Prostate gland (tissue), 2 donors: ENCODE measurements around the gene MKRN2. TPM values are rescaled to one million over a fixed set of nuclear protein-coding genes. Genes with fewer than 3 reads are reported as not detected.

Experiments used
- DNase-seq: peaks from one replicate; pipeline ENCODE4 v3.0.0-alpha.2; 2019; ENCODE audit warnings: low spot score
- H3K27ac ChIP-seq, 2 donors: fragments of 200-600 bp; sonication (generic); 2 replicates each; pipeline ENCODE4 v1.5.1; 2017 to 2019
- H3K27me3 ChIP-seq: fragments of 200-600 bp; sonication (generic); replicated peaks from 2 replicates; pipeline ENCODE4 v1.5.1; 2019; ENCODE audit not compliant: insufficient read depth
- H3K36me3 ChIP-seq, 2 donors: fragments of 200-600 bp; sonication (generic); 1 replicate in 1 of 2; 2 replicates in 1 of 2; pipeline versions ENCODE4 v1.5.1 to v1.8.1; 2017 to 2019
- H3K4me1 ChIP-seq: fragments of 200-600 bp; sonication (generic); replicated peaks from 2 replicates; pipeline ENCODE4 v1.5.1; 2019
- H3K4me3 ChIP-seq, 2 donors: fragments of 200-600 bp; sonication (generic); 2 replicates each; pipeline ENCODE4 v1.5.1; 2017 to 2019
- H3K9me3 ChIP-seq: fragments of 200-600 bp; sonication (generic); 2 replicates; pipeline ENCODE4 v1.5.1; 2017
- CTCF ChIP-seq, 4 experiments: fragments of 200-600 bp in 2 of 4; fragments of 450-650 bp in 2 of 4; sonication (generic) in 2 of 4; IDR thresholded peaks; 1 replicate in 3 of 4; 2 replicates in 1 of 4; pipeline ENCODE4 v1.5.1; 2016 to 2019; ENCODE audit warnings: antibody characterized with exemption in 4 of 4, mild to moderate bottlenecking in 2 of 4, moderate library complexity in 2 of 4
- POLR2A ChIP-seq: fragments of 450-650 bp; IDR thresholded peaks from one replicate; pipeline ENCODE4 v1.6.1; 2016; ENCODE audit warnings: antibody characterized with exemption, mild to moderate bottlenecking
- POLR2AphosphoS5 ChIP-seq: sonication (generic); formaldehyde crosslinking; IDR thresholded peaks from one replicate; pipeline ENCODE4 v1.6.1; 2017; ENCODE audit warnings: antibody characterized with exemption
- WGBS: methylation state at CpG from one replicate; pipeline ENCODE4 v1.1.5; 2018; 5-methylcytosine and 5-hydroxymethylcytosine counted together
- intact Hi-C: fragments of 100-400 bp; cut with DNase I; formaldehyde crosslinking; loops from one replicate; pipeline ENCODE4 v1.14.2; 2022
- total RNA-seq, 2 donors: library from RNA; depleted of rRNA; stranded (reverse); fragments of >200 nt; gene quantifications; one replicate each; pipeline ENCODE4 v1.1.0, GENCODE V29; 2016

MKRN2 gene
- total RNA-seq, 2 donors from 2014 or later: 22.2 to 54.5 TPM

- H3K27ac ChIP-seq: no peak overlapping the region
- H3K4me1 ChIP-seq: no peaks in the 10 kb centered on the region
- no peak overlapping the region for H3K4me3 ChIP-seq
- TF ChIP-seq CTCF (IDR thresholded peaks at IDR 0.05) (no peak), POLR2A (no peak), POLR2AphosphoS5 (no peak)
- H3K36me3 ChIP-seq: no peaks in the 10 kb centered on the region
- 96% methylated on average over 4 of the region's 4 CpGs for whole genome bisulfite sequencing
- intact Hi-C loops: no loop called here
- DNase-seq: no peak
- no peaks in the 10 kb centered on the region for H3K9me3 ChIP-seq
- no peaks in the 10 kb centered on the region for H3K27me3 ChIP-seq
Measured at GRCh38 chr3:12512534-12513118, 44.3 kb upstream of the MKRN2 start.

GRCh38 chr3:12513694-12514446 lies 43.0 kb upstream of the MKRN2 start:
- no peaks in the 10 kb centered on the region for H3K4me1 ChIP-seq
- H3K27me3 ChIP-seq: no peaks in the 10 kb centered on the region
- WGBS: 72% methylated on average over 5 of the region's 5 CpGs
- no peak overlapping the region for H3K4me3 ChIP-seq
- no peak for TF ChIP-seq POLR2AphosphoS5
- TF ChIP-seq CTCF (IDR thresholded peaks at IDR 0.05): no peak
- no peak for TF ChIP-seq POLR2A
- DNase-seq: no peak
- H3K9me3 ChIP-seq: no peaks in the 10 kb centered on the region
- H3K27ac ChIP-seq: no peak overlapping the region
- no peaks in the 10 kb centered on the region for H3K36me3 ChIP-seq
- intact Hi-C loops: no loop called here

GRCh38 chr3:12515631-12516030 lies 41.3 kb upstream of the MKRN2 start:
- no peaks in the 10 kb centered on the region for H3K4me1 ChIP-seq
- no peak for DNase-seq
- H3K36me3 ChIP-seq: no peaks in the 10 kb centered on the region
- no peaks in the 10 kb centered on the region for H3K9me3 ChIP-seq
- intact Hi-C loops: no loop called here
- no peaks in the 10 kb centered on the region for H3K27me3 ChIP-seq
- no peak overlapping the region for H3K4me3 ChIP-seq
- H3K27ac ChIP-seq: no peak overlapping the region
- no peak for TF ChIP-seq POLR2A
- no peak for TF ChIP-seq POLR2AphosphoS5
- no peak for TF ChIP-seq CTCF (IDR thresholded peaks at IDR 0.05)

- Histone ChIP-seq H3K4me3 (no peak overlapping the region), H3K36me3 (no peaks in the 10 kb centered on the region), H3K27ac (no peak overlapping the region), H3K27me3 (no peaks in the 10 kb centered on the region), H3K9me3 (no peaks in the 10 kb centered on the region), H3K4me1 (no peaks in the 10 kb centered on the region)
- DNase-seq: no peak
- intact Hi-C loops: no loop called here
- TF ChIP-seq POLR2A (no peak), POLR2AphosphoS5 (no peak), CTCF (IDR thresholded peaks at IDR 0.05) (no peak)
- WGBS: 95% methylated on average over 11 of the region's 11 CpGs
Measured at GRCh38 chr3:12516873-12517272, 40.0 kb upstream of the MKRN2 start.
